ENCODE measurements around the gene SLAIN2. TPM values are rescaled to one million over a fixed set of nuclear protein-coding genes. Genes with fewer than 3 reads are reported as not detected.

SLAIN2 gene
- total RNA-seq, 1 donor from 2014 or later = 94.3 TPM

GRCh38 chr4:48454591-48454990, 113.3 kb downstream of the SLAIN2 start:
- ATAC-seq = no peak
- Histone ChIP-seq H3K36me3 (no peaks in the 10 kb centered on the region), H3K27ac (no peak overlapping the region), H3K4me1 (no peaks in the 10 kb centered on the region), H3K9me3 (no peaks in the 10 kb centered on the region), H3K4me3 (no peak overlapping the region), H3K27me3 (no peaks in the 10 kb centered on the region)
- TF ChIP-seq CTCF (IDR thresholded peaks at IDR 0.05) = no peak
- no peak for DNase-seq
- intact Hi-C loops (cut with DNase I) = no loop called here

GRCh38 chr4:48461000-48461399, 119.7 kb downstream of the SLAIN2 start:
- H3K4me3 ChIP-seq = no peak overlapping the region
- no peaks in the 10 kb centered on the region for H3K27me3 ChIP-seq
- H3K4me1 ChIP-seq = no peaks in the 10 kb centered on the region
- DNase-seq (no peak), ATAC-seq (no peak)
- no peaks in the 10 kb centered on the region for H3K36me3 ChIP-seq
- no peak overlapping the region for H3K27ac ChIP-seq
- intact Hi-C loops (cut with DNase I) = no loop called here
- H3K9me3 ChIP-seq = no peaks in the 10 kb centered on the region
- TF ChIP-seq CTCF (IDR thresholded peaks at IDR 0.05) = no peak

- intact Hi-C loops (cut with DNase I) = no loop called here
- Histone ChIP-seq H3K27me3 (no peaks in the 10 kb centered on the region), H3K36me3 (no peaks in the 10 kb centered on the region), H3K27ac (no peak overlapping the region), H3K4me1 (no peaks in the 10 kb centered on the region), H3K4me3 (no peak overlapping the region), H3K9me3 (no peaks in the 10 kb centered on the region)
- DNase-seq (no peak), ATAC-seq (no peak)
- TF ChIP-seq CTCF (IDR thresholded peaks at IDR 0.05) = no peak
Observed at GRCh38 chr4:48462363-48462762, 121.0 kb downstream of the SLAIN2 start.

- intact Hi-C loops (cut with DNase I) = no loop called here
- Histone ChIP-seq H3K27ac (no peak overlapping the region), H3K4me1 (no peaks in the 10 kb centered on the region), H3K27me3 (no peaks in the 10 kb centered on the region), H3K9me3 (no peaks in the 10 kb centered on the region), H3K4me3 (no peak overlapping the region), H3K36me3 (no peaks in the 10 kb centered on the region)
- no peak for ATAC-seq
- no peak for TF ChIP-seq CTCF (IDR thresholded peaks at IDR 0.05)
- no peak for DNase-seq
Observed at GRCh38 chr4:48467442-48467841, 126.1 kb downstream of the SLAIN2 start.

- intact Hi-C loops (cut with DNase I) = no loop called here
- no peak for DNase-seq
- Histone ChIP-seq H3K27me3 (no peaks in the 10 kb centered on the region), H3K9me3 (no peaks in the 10 kb centered on the region), H3K27ac (no peak overlapping the region), H3K4me1 (no peaks in the 10 kb centered on the region), H3K36me3 (no peaks in the 10 kb centered on the region), H3K4me3 (no peak overlapping the region)
- no peak for ATAC-seq
- TF ChIP-seq CTCF (IDR thresholded peaks at IDR 0.05) = no peak
Observed at GRCh38 chr4:48467891-48468290, 126.6 kb downstream of the SLAIN2 start.

- Histone ChIP-seq H3K36me3 (no peaks in the 10 kb centered on the region), H3K9me3 (no peaks in the 10 kb centered on the region), H3K4me3 (no peak overlapping the region), H3K4me1 (no peaks in the 10 kb centered on the region), H3K27me3 (no peaks in the 10 kb centered on the region), H3K27ac (no peak overlapping the region)
- DNase-seq (no peak), ATAC-seq (no peak)
- no peak for TF ChIP-seq CTCF (IDR thresholded peaks at IDR 0.05)
- intact Hi-C loops (cut with DNase I) = no loop called here
Observed at GRCh38 chr4:48470137-48470536, 128.8 kb downstream of the SLAIN2 start.
